Liver (tissue), 9 donors: ENCODE data around the gene LDB3. TPM values are rescaled to one million over a fixed set of nuclear protein-coding genes. Genes with fewer than 3 reads are reported as not detected.

Experiments
- DNase-seq: peaks from one replicate; pipeline ENCODE4 v3.0.0-alpha.2; 2017; ENCODE audit warnings: low spot score
- H3K27ac ChIP-seq, 2 donors: one replicate each; pipeline ENCODE4 v1.7.0; 2013; ENCODE audit warnings: inconsistent platforms in 2 of 2, low read length in 2 of 2, control low read depth in 1 of 2, low read depth in 1 of 2, mild to moderate bottlenecking in 1 of 2
- H3K27me3 ChIP-seq, 4 donors: one replicate each; pipeline versions ENCODE4 v1.6.1 to v1.7.0; 2013; ENCODE audit warnings: low read length in 3 of 4, inconsistent platforms in 1 of 4, mild to moderate bottlenecking in 1 of 4, moderate library complexity in 1 of 4; ENCODE audit not compliant: control insufficient read depth in 4 of 4, insufficient read depth in 4 of 4
- H3K36me3 ChIP-seq, 4 donors: one replicate each; pipeline versions ENCODE4 v1.6.1 to v1.7.0; 2013; ENCODE audit warnings: low read length in 3 of 4, mild to moderate bottlenecking in 3 of 4, low read depth in 1 of 4, moderate library complexity in 1 of 4; ENCODE audit not compliant: control insufficient read depth in 4 of 4, insufficient read depth in 3 of 4
- H3K4me1 ChIP-seq, 4 donors: one replicate each; pipeline versions ENCODE4 v1.6.1 to v1.7.0; 2013; ENCODE audit warnings: low read length in 3 of 4, mild to moderate bottlenecking in 3 of 4, moderate library complexity in 1 of 4; ENCODE audit not compliant: control insufficient read depth in 4 of 4, insufficient read depth in 4 of 4
- H3K4me3 ChIP-seq, 3 donors: one replicate each; pipeline versions ENCODE4 v1.6.1 to v1.7.0; 2013; ENCODE audit warnings: low read length in 3 of 3, control low read depth in 1 of 3, low read depth in 1 of 3, mild to moderate bottlenecking in 1 of 3
- H3K9ac ChIP-seq, 2 donors: one replicate each; pipeline ENCODE4 v1.7.0; 2013; ENCODE audit warnings: low read length in 2 of 2, mild to moderate bottlenecking in 2 of 2, moderate library complexity in 2 of 2, control low read depth in 1 of 2, low read depth in 1 of 2
- H3K9me3 ChIP-seq, 4 donors: one replicate each; pipeline versions ENCODE4 v1.6.1 to v1.7.0; 2013; ENCODE audit warnings: low read length in 3 of 4; ENCODE audit not compliant: control insufficient read depth in 4 of 4
- CTCF ChIP-seq: fragments of 150-350 bp; IDR thresholded peaks from 2 replicates; pipeline ENCODE4 v1.5.1; 2017; ENCODE audit warnings: improper control_type of control experiment, low read depth, low read length; ENCODE audit not compliant: missing input control
- EGR1 ChIP-seq, 2 donors: IDR thresholded peaks; 2 replicates each; pipeline ENCODE4 v1.6.1; 2016 to 2018; ENCODE audit warnings: antibody characterized with exemption in 2 of 2, low read depth in 2 of 2
- FOXA1 ChIP-seq: IDR thresholded peaks from 2 replicates; pipeline ENCODE4 v1.6.1; 2016; ENCODE audit warnings: antibody characterized with exemption
- FOXA2 ChIP-seq: IDR thresholded peaks from 2 replicates; pipeline ENCODE4 v1.6.1; 2016; ENCODE audit warnings: antibody characterized with exemption
- GABPA ChIP-seq, 2 donors: IDR thresholded peaks in 1 of 2; conservative IDR thresholded peaks in 1 of 2; 2 replicates each; pipeline ENCODE4 v1.6.1; 2016; ENCODE audit warnings: antibody characterized with exemption in 2 of 2, mild to moderate bottlenecking in 1 of 2, moderate library complexity in 1 of 2
- HNF4A ChIP-seq, 2 donors: conservative IDR thresholded peaks; 2 replicates each; pipeline ENCODE4 v1.6.1; 2016; ENCODE audit warnings: antibody characterized with exemption in 2 of 2, mild to moderate bottlenecking in 2 of 2
- HNF4G ChIP-seq: IDR thresholded peaks from 2 replicates; pipeline ENCODE4 v1.6.1; 2016; ENCODE audit warnings: antibody characterized with exemption
- MAX ChIP-seq: IDR thresholded peaks from 2 replicates; pipeline ENCODE4 v1.6.1; 2016; ENCODE audit warnings: antibody characterized with exemption
- NR2F2 ChIP-seq: IDR thresholded peaks from 2 replicates; pipeline ENCODE4 v1.6.1; 2016; ENCODE audit warnings: antibody characterized with exemption
- RAD21 ChIP-seq, 2 donors: IDR thresholded peaks; 2 replicates each; pipeline ENCODE4 v1.6.1; 2016; ENCODE audit warnings: antibody characterized with exemption in 2 of 2, mild to moderate bottlenecking in 2 of 2
- REST ChIP-seq: IDR thresholded peaks from 2 replicates; pipeline ENCODE4 v1.6.1; 2016; ENCODE audit warnings: antibody characterized with exemption, mild to moderate bottlenecking
- SP1 ChIP-seq: IDR thresholded peaks from 2 replicates; pipeline ENCODE4 v1.6.1; 2018; ENCODE audit warnings: antibody characterized with exemption, mild to moderate bottlenecking
- TAF1 ChIP-seq: conservative IDR thresholded peaks from 2 replicates; pipeline ENCODE4 v1.6.1; 2016; ENCODE audit warnings: antibody characterized with exemption, mild to moderate bottlenecking
- YY1 ChIP-seq: IDR thresholded peaks from 2 replicates; pipeline ENCODE4 v1.6.1; 2016; ENCODE audit warnings: antibody characterized with exemption, mild to moderate bottlenecking
- WGBS: extraction: QIAGEN DNeasy Blood & Tissue Kit; methylation state at CpG from one replicate; pipeline ENCODE4 v1.1.7; 2013; 5-methylcytosine and 5-hydroxymethylcytosine counted together
- polyA plus RNA-seq, 2 donors: library from polyadenylated mRNA; stranded (reverse) in 1 of 2; unstranded in 1 of 2; fragments of 200-250 nt in 1 of 2; fragments of >200 nt in 1 of 2; fragmentation: Nextera tagmentation in 1 of 2; extraction: Ambion mirVana in 1 of 2; gene quantifications; one replicate each; pipeline versions ENCODE4 v1.2.1 to v1.2.3, GENCODE V29; 2013 to 2015
- total RNA-seq, 2 donors: library from RNA; depleted of rRNA; stranded (reverse); fragments of >200 nt; gene quantifications; one replicate each; pipeline ENCODE4 v1.2.3, GENCODE V29; 2014
- TF ChIP-seq, protein P1 (sequence below): IDR thresholded peaks from 2 replicates; pipeline ENCODE4 v1.6.1; 2016; ENCODE audit warnings: antibody characterized with exemption
- donor health status: healthy.
- donor health status: healthy.
- donor health status: healthy.
- donor health status: healthy.
- donor health status: healthy.

Gene LDB3
- total and polyA plus RNA-seq, 4 donors, result 0.09 to 0.42 (median 0.15) TPM; not detected in 1

DNA sequence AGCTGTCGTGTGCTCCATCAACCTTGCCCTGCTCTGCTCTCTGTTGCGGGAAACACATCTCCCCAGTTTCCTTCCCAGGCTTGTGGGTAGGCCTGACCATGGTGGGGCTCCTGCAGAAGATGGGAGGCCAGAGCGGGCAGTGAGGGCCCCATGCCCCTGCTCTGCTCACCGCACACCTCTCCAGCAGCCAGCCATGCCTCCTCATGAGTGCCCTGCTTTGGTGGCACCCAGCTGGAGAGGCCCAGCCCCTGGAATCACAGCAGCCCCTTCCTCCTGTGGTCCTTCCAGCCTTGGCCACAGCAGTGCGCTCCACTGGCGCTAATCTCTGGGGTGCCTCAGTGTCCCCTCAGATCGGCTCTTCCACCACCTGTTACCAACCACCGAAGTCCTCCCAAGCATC, 18.2 kb upstream of the LDB3 start:
- Histone ChIP-seq H3K4me3 (no peak overlapping the region), H3K9ac (no peak overlapping the region), H3K4me1 (peaks cover 0 to 3% (median 0%) of the 10 kb centered on the region in 4 donors), H3K9me3 (no peaks in the 10 kb centered on the region), H3K27me3 (no peaks in the 10 kb centered on the region), H3K36me3 (no peaks in the 10 kb centered on the region), H3K27ac (no peak overlapping the region)
- TF ChIP-seq HNF4A (conservative IDR thresholded peaks at IDR 0.05), result no peak
- no peak for TF ChIP-seq RAD21 (IDR thresholded peaks at IDR 0.05)
- no peak for TF ChIP-seq FOXA2
- no peak for TF ChIP-seq REST
- no peak for TF ChIP-seq EGR1 (IDR thresholded peaks at IDR 0.05; ENCODE audit: low read depth in 2 of 2)
- TF ChIP-seq GABPA (IDR thresholded peaks at IDR 0.05 in 1 of 2, conservative IDR thresholded peaks at IDR 0.05 in 1 of 2), result no peak
- no peak for TF ChIP-seq CTCF
- no peak for TF ChIP-seq FOXA1
- TF ChIP-seq NR2F2, result no peak
- no peak for TF ChIP-seq HNF4G
- TF ChIP-seq, protein P1, sequence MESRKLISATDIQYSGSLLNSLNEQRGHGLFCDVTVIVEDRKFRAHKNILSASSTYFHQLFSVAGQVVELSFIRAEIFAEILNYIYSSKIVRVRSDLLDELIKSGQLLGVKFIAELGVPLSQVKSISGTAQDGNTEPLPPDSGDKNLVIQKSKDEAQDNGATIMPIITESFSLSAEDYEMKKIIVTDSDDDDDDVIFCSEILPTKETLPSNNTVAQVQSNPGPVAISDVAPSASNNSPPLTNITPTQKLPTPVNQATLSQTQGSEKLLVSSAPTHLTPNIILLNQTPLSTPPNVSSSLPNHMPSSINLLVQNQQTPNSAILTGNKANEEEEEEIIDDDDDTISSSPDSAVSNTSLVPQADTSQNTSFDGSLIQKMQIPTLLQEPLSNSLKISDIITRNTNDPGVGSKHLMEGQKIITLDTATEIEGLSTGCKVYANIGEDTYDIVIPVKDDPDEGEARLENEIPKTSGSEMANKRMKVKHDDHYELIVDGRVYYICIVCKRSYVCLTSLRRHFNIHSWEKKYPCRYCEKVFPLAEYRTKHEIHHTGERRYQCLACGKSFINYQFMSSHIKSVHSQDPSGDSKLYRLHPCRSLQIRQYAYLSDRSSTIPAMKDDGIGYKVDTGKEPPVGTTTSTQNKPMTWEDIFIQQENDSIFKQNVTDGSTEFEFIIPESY, result no peak
- no peak for TF ChIP-seq MAX
- TF ChIP-seq TAF1, result no peak
- TF ChIP-seq YY1, result no peak
- 95% methylated on average over 8 of the region's 8 CpGs for WGBS
- DNase-seq, result no peak

DNA sequence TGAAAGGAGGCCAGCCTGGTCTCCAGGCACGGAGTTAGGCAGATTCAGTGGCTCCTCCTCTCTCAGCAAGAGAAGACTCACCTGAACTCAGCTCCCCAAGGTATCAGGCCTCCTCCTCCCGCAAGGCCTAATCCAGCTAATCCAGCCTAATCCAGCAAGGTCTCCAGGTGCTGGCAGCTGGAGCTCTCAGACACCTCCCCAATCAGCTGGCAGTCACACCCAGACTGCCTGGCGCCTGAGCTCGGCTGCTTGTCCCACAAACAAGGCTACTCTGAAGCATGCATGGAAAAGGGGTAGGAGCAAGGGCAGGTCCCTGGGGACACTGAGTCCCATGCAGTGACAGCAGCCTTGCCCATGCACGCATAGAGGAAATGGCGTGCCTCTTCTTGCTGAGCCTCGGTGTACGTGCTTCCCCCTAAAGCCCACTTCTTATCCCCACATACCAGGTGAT, 17.3 kb upstream of the LDB3 start:
- peaks cover 0 to 3% (median 0%) of the 10 kb centered on the region in 4 donors for H3K4me1 ChIP-seq
- no peak overlapping the region for H3K27ac ChIP-seq
- H3K9me3 ChIP-seq, result no peaks in the 10 kb centered on the region
- WGBS, result 90% methylated on average over 8 of the region's 8 CpGs
- no peak overlapping the region for H3K9ac ChIP-seq
- no peaks in the 10 kb centered on the region for H3K27me3 ChIP-seq
- DNase-seq, result no peak
- H3K4me3 ChIP-seq, result no peak overlapping the region
- H3K36me3 ChIP-seq, result no peaks in the 10 kb centered on the region
- TF ChIP-seq SP1 (no peak), RAD21 (IDR thresholded peaks at IDR 0.05) (no peak), REST (no peak), GABPA (IDR thresholded peaks at IDR 0.05 in 1 of 2, conservative IDR thresholded peaks at IDR 0.05 in 1 of 2) (no peak), YY1 (no peak), HNF4A (conservative IDR thresholded peaks at IDR 0.05) (no peak), EGR1 (IDR thresholded peaks at IDR 0.05; ENCODE audit: low read depth in 2 of 2) (no peak)
- TF ChIP-seq, protein P1, result no peak
